ENCODE results near the gene STIL.
A peak's percentile ranks its signal among the peaks of the same experiment; 100 is the strongest.

Gene STIL

DNA sequence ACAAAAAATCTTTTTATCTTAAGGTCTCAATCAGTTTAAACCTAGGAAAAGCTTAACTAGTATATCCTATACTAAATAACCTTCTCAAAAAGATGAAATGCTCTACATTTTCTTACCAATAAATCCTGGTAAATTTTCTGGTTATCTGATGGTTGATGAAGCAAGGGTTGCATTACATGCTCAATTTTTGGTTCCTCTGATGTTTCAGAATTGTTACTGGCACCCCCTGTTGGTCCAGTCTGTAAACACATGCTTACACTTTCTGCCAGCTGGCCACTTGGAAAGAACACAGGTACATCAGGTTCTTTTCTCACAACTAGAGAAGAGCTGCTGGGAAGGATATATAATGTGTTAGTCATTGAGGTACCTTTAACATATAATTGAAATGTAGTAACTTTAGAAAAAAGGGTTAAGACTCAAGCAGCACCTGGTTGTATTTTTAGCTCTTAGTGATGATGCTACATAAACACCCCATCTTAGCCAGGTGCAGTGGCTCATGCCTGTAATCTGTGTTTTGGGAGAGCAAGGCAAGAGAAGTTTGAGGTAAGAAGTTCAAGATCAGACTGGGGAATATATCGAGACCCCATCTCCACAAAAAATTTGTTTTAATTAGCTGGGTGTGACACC, 51.0 kb downstream of the STIL start:
- Mint-ChIP-seq H3K4me3 (no peak overlapping the region), H3K27ac (no peak overlapping the region), H3K9me3 (no peaks in the 10 kb centered on the region), H3K36me3 (ENCODE audit: low read depth) (peaks cover 24% of the 10 kb centered on the region), H3K4me1 (no peaks in the 10 kb centered on the region), H3K27me3 (ENCODE audit: low read depth) (no peaks in the 10 kb centered on the region)
- TF ChIP-seq, protein P1, sequence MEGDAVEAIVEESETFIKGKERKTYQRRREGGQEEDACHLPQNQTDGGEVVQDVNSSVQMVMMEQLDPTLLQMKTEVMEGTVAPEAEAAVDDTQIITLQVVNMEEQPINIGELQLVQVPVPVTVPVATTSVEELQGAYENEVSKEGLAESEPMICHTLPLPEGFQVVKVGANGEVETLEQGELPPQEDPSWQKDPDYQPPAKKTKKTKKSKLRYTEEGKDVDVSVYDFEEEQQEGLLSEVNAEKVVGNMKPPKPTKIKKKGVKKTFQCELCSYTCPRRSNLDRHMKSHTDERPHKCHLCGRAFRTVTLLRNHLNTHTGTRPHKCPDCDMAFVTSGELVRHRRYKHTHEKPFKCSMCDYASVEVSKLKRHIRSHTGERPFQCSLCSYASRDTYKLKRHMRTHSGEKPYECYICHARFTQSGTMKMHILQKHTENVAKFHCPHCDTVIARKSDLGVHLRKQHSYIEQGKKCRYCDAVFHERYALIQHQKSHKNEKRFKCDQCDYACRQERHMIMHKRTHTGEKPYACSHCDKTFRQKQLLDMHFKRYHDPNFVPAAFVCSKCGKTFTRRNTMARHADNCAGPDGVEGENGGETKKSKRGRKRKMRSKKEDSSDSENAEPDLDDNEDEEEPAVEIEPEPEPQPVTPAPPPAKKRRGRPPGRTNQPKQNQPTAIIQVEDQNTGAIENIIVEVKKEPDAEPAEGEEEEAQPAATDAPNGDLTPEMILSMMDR (IDR thresholded peaks at IDR 0.05; ENCODE audit: unreplicated experiment in 3 of 3) = peak; percentile 47 to 65 (median 55)

DNA sequence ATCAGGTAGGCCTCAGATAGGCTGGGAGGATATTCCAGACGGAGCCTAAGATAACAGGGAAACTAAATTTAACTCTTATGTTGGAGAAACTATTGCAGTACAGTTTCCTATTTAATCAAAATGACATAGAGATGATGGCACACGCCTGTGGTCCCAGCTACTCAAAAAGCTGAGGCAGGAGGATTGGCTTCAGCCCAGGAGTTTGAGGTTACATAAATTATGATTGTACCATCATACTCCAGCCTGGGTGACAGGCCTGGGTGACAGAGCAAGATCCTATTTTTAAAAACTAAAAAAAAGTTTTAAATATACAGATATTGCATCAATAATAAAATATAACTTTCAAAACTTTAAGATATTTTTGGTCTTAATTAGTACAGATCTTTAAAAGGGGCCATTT, 56.7 kb downstream of the STIL start:
- no peaks in the 10 kb centered on the region for H3K27me3 Mint-ChIP-seq (ENCODE audit: low read depth)
- H3K4me3 Mint-ChIP-seq = no peak overlapping the region
- no peaks in the 10 kb centered on the region for H3K9me3 Mint-ChIP-seq

DNA sequence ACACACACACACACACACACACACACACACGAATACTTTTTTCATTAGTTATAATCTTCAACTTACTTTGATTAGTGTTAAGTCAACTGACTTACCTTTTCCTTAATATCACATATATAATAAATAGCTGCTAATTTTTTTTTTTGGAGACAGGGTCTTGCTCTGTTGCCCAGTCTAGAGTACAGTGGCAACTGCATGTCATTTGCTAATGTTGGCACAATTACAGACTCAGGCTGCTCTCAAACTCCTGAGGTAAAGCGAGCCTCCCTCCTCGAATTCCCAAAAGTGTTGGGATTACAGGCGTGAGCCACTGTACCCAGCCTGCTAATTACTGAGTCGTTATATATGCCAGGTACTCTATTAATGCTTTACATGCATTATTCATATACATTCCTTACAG, 61.2 kb downstream of the STIL start:
- Mint-ChIP-seq H3K4me1 (no peaks in the 10 kb centered on the region), H3K27ac (no peak overlapping the region), H3K27me3 (ENCODE audit: low read depth) (no peaks in the 10 kb centered on the region), H3K9me3 (no peaks in the 10 kb centered on the region), H3K4me3 (no peak overlapping the region), H3K36me3 (ENCODE audit: low read depth) (peaks cover 17% of the 10 kb centered on the region)
- TF ChIP-seq, protein P1 (IDR thresholded peaks at IDR 0.05; ENCODE audit: unreplicated experiment in 3 of 3) = no peak

More for the DNA sequence above, 56.7 kb downstream of the STIL start:
- peaks cover 21% of the 10 kb centered on the region for H3K36me3 Mint-ChIP-seq (ENCODE audit: low read depth)
- TF ChIP-seq, protein P1 (IDR thresholded peaks at IDR 0.05; ENCODE audit: unreplicated experiment in 3 of 3) = no peak
- H3K4me1 Mint-ChIP-seq = no peaks in the 10 kb centered on the region
- no peak overlapping the region for H3K27ac Mint-ChIP-seq

DNA sequence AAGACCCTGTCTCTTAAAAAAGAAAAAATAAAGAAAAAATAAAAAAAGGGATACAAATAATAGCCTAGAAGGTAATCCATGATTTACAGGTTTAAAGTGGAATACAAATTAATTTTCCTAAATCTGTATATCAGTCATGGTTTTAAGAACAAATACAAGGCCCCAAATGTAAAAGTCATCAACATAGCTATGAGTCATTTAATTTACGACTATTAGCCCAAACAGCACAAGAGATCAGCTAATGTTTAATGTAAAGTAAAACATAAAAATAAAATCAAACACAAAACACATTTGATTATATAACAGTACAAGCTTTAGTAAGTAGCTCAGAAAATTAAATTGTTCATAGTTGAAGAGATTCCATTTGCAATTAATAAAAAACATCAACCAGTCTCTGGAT, 61.6 kb downstream of the STIL start:
- H3K9me3 Mint-ChIP-seq = no peaks in the 10 kb centered on the region
- TF ChIP-seq, protein P1 (IDR thresholded peaks at IDR 0.05; ENCODE audit: unreplicated experiment in 3 of 3) = no peak
- H3K27me3 Mint-ChIP-seq (ENCODE audit: low read depth) = no peaks in the 10 kb centered on the region
- no peak overlapping the region for H3K4me3 Mint-ChIP-seq
- no peak overlapping the region for H3K27ac Mint-ChIP-seq
- peaks cover 14% of the 10 kb centered on the region for H3K36me3 Mint-ChIP-seq (ENCODE audit: low read depth)
- H3K4me1 Mint-ChIP-seq = no peaks in the 10 kb centered on the region

DNA sequence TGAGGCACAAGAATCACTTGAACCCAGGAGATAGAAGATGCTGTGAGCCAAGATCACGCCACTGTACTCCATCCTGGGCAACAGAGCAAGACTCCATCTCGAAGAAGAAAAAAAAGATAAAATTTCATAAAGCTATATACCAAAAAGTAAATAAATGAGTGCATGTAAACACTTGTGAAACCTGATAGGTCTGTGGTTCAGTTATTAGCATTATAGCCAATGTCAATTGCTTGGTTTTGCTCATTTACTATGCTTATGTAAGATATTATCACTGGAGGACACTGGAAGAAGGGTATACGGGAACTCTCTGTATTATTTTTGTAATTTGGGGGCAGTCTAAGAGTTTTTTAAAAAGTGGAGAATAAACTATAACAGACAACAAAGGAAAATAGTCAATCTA, 64.2 kb downstream of the STIL start:
- Mint-ChIP-seq H3K4me3 (no peak overlapping the region), H3K9me3 (no peaks in the 10 kb centered on the region), H3K4me1 (no peaks in the 10 kb centered on the region)

More for the DNA sequence above, 64.2 kb downstream of the STIL start:
- Mint-ChIP-seq H3K27me3 (ENCODE audit: low read depth) (peaks cover 15% of the 10 kb centered on the region), H3K36me3 (ENCODE audit: low read depth) (peaks cover 10% of the 10 kb centered on the region), H3K27ac (no peak overlapping the region)
- TF ChIP-seq, protein P1 (IDR thresholded peaks at IDR 0.05; ENCODE audit: unreplicated experiment in 3 of 3) = no peak
